H1 (cell line): ENCODE data around the gene AOC1.

Source experiments
- CTCF ChIP-seq, 3 experiments: IDR thresholded peaks; 1 replicate in 2 of 3; 2 replicates in 1 of 3; pipeline versions ENCODE4 v1.5.1 to v1.6.1; 2011; ENCODE audit warnings: low read length in 3 of 3, mild to moderate bottlenecking in 3 of 3, inconsistent platforms in 2 of 3, low read depth in 1 of 3, moderate library complexity in 1 of 3; ENCODE audit not compliant: insufficient read depth in 1 of 3; ENCODE audit errors: control extremely low read depth in 1 of 3
- JUND ChIP-seq: IDR thresholded peaks from 2 replicates; pipeline ENCODE4 v1.6.1; 2011; ENCODE audit warnings: mild to moderate bottlenecking, improper control_type of control experiment, low read length
- MAX ChIP-seq: IDR thresholded peaks from 2 replicates; pipeline ENCODE4 v1.6.1; 2012; ENCODE audit warnings: inconsistent platforms
- POLR2A ChIP-seq, 2 experiments: IDR thresholded peaks; 1 replicate in 1 of 2; 2 replicates in 1 of 2; pipeline ENCODE4 v1.6.1; 2011; ENCODE audit warnings: low read depth in 2 of 2, low read length in 2 of 2, mild to moderate bottlenecking in 2 of 2; ENCODE audit errors: control extremely low read depth in 1 of 2
- POLR2AphosphoS5 ChIP-seq: IDR thresholded peaks from 2 replicates; pipeline ENCODE4 v1.6.1; 2011; ENCODE audit warnings: low read depth, low read length
- SP2 ChIP-seq: IDR thresholded peaks from 2 replicates; pipeline ENCODE4 v1.6.1; 2012; ENCODE audit warnings: mild to moderate bottlenecking, low read length, inconsistent platforms

- no peak for TF ChIP-seq POLR2AphosphoS5
- no peak for TF ChIP-seq CTCF (IDR thresholded peaks at IDR 0.05; ENCODE audit: control extremely low read depth in 1 of 3, insufficient read depth in 1 of 3, low read depth in 1 of 3, low read length in 3 of 3)
- TF ChIP-seq SP2: no peak
- TF ChIP-seq JUND: no peak
- no peak for TF ChIP-seq MAX
- TF ChIP-seq POLR2A (IDR thresholded peaks at IDR 0.05; ENCODE audit: control extremely low read depth in 1 of 2, low read depth in 2 of 2, low read length in 2 of 2): no peak
These were observed 58.7 kb downstream of the AOC1 start for GRCh38 chr7:150910996-150911422.
